ENCODE data around the gene GATA2.

- no peak for TF ChIP-seq GATA2 (IDR thresholded peaks at IDR 0.05; ENCODE audit: low read depth, low read length)
- TF ChIP-seq GATA3 (IDR thresholded peaks at IDR 0.05; ENCODE audit: low read depth, low read length), result no peak
These were observed 13.4 kb downstream of the GATA2 start for GRCh38 chr3:128479558-128480086.
